Measurements from ENCODE around the gene TYRP1.

DNA sequence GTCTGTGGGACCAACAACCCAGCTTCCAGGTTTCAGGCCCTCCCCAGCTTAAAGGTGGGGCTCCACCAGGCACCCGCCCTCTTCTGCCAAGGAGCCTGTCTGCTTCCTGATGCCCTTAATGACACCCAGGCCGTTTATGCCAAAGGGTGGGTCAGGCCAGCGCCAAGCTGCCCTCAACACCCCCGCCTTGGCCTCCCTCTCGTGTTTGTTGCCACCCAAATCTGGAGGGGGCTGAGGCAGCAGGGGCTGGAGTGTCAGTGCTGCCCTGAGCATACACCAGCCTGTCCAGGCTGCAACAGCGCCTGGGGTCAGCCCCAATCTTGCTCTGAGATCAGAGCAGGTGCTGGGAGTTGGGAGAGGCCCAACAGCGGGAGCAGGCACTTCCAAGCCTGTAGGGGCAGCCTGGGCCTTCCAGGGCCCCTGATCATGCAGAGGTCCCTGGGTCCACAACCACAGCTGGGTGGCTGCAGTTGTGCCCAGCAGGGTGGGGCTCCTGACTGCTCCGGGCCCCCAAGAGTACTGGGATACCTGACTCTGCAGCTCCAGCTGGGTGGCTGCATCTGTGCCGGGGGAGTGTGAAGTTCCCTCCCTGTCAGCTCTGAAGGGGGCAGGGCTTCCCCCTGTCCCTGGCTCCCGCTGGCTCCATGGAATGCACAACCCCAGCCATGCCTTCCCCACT is 34.5 kb upstream of the TYRP1 start:
- TF ChIP-seq, protein P1, sequence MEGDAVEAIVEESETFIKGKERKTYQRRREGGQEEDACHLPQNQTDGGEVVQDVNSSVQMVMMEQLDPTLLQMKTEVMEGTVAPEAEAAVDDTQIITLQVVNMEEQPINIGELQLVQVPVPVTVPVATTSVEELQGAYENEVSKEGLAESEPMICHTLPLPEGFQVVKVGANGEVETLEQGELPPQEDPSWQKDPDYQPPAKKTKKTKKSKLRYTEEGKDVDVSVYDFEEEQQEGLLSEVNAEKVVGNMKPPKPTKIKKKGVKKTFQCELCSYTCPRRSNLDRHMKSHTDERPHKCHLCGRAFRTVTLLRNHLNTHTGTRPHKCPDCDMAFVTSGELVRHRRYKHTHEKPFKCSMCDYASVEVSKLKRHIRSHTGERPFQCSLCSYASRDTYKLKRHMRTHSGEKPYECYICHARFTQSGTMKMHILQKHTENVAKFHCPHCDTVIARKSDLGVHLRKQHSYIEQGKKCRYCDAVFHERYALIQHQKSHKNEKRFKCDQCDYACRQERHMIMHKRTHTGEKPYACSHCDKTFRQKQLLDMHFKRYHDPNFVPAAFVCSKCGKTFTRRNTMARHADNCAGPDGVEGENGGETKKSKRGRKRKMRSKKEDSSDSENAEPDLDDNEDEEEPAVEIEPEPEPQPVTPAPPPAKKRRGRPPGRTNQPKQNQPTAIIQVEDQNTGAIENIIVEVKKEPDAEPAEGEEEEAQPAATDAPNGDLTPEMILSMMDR (IDR thresholded peaks at IDR 0.05 in 4 of 5, conservative IDR thresholded peaks at IDR 0.05 in 1 of 5): no peak
- no peak for TF ChIP-seq POLR2A (IDR thresholded peaks at IDR 0.05)
